Mesenchymal stem cell (in vitro differentiated cells and primary cell): ENCODE data around the gene MYCL.

ENCODE experiments used
- DNase-seq: peaks from one replicate; pipeline ENCODE4 v3.0.0-alpha.2; 2013
- H2AFZ ChIP-seq: one replicate; pipeline ENCODE4 v1.6.1; 2013; ENCODE audit warnings: low read depth, mild to moderate bottlenecking, control low read depth, inconsistent platforms, low read length, moderate library complexity
- H2AK5ac ChIP-seq: 2 replicates; pipeline ENCODE4 v1.6.1; 2013; ENCODE audit warnings: low read length, moderate library complexity, mild to moderate bottlenecking, inconsistent platforms; ENCODE audit not compliant: severe bottlenecking
- H2BK120ac ChIP-seq: one replicate; pipeline ENCODE4 v1.6.1; 2013; ENCODE audit warnings: low read depth, mild to moderate bottlenecking, inconsistent platforms, low read length, moderate library complexity
- H2BK12ac ChIP-seq, 2 experiments: one replicate each; pipeline ENCODE4 v1.6.1; 2013; ENCODE audit warnings: inconsistent platforms in 2 of 2, low read length in 2 of 2, mild to moderate bottlenecking in 2 of 2, moderate library complexity in 2 of 2, control low read depth in 1 of 2
- H2BK15ac ChIP-seq: one replicate; pipeline ENCODE4 v1.6.1; 2013; ENCODE audit warnings: mild to moderate bottlenecking, low read depth, inconsistent platforms; ENCODE audit not compliant: poor library complexity, severe bottlenecking
- H2BK5ac ChIP-seq: 2 replicates; pipeline ENCODE4 v1.6.1; 2013; ENCODE audit warnings: low read depth, mild to moderate bottlenecking, low read length, control low read depth, inconsistent platforms; ENCODE audit not compliant: poor library complexity, severe bottlenecking
- H3K14ac ChIP-seq, 2 experiments: one replicate each; pipeline ENCODE4 v1.6.1; 2013; ENCODE audit warnings: inconsistent platforms in 2 of 2, low read length in 2 of 2, control low read depth in 1 of 2, mild to moderate bottlenecking in 1 of 2, moderate library complexity in 1 of 2
- H3K18ac ChIP-seq, 2 experiments: one replicate each; pipeline ENCODE4 v1.6.1; 2013; ENCODE audit warnings: inconsistent platforms in 2 of 2, low read length in 2 of 2, control low read depth in 1 of 2, low read depth in 1 of 2, mild to moderate bottlenecking in 1 of 2
- H3K23ac ChIP-seq, 2 experiments: one replicate each; pipeline ENCODE4 v1.6.1; 2013; ENCODE audit warnings: inconsistent platforms in 2 of 2, low read length in 2 of 2, mild to moderate bottlenecking in 2 of 2, moderate library complexity in 2 of 2, control low read depth in 1 of 2
- H3K27ac ChIP-seq: 2 replicates; pipeline ENCODE4 v1.5.1; 2013; ENCODE audit warnings: mild to moderate bottlenecking, moderate library complexity, low read length, control low read depth, inconsistent platforms; ENCODE audit not compliant: poor library complexity, severe bottlenecking
- H3K27me3 ChIP-seq, 2 experiments: 2 replicates each; pipeline versions ENCODE4 v1.6.1 to v1.7.0; 2013; ENCODE audit warnings: low read length in 2 of 2, mild to moderate bottlenecking in 2 of 2, moderate library complexity in 2 of 2, control low read depth in 1 of 2, inconsistent platforms in 1 of 2; ENCODE audit not compliant: control insufficient read depth in 1 of 2, insufficient read depth in 1 of 2
- H3K36me3 ChIP-seq, 2 experiments: 2 replicates each; pipeline versions ENCODE4 v1.6.1 to v1.7.0; 2013; ENCODE audit warnings: low read length in 2 of 2, control low read depth in 1 of 2, inconsistent platforms in 1 of 2, low read depth in 1 of 2, mild to moderate bottlenecking in 1 of 2; ENCODE audit not compliant: insufficient read depth in 2 of 2, control insufficient read depth in 1 of 2
- H3K4ac ChIP-seq, 2 experiments: one replicate each; pipeline ENCODE4 v1.6.1; 2013; ENCODE audit warnings: inconsistent platforms in 2 of 2, low read length in 2 of 2, mild to moderate bottlenecking in 2 of 2, moderate library complexity in 2 of 2, control low read depth in 1 of 2, low read depth in 1 of 2
- H3K4me1 ChIP-seq: 2 replicates; pipeline ENCODE4 v1.6.1; 2013; ENCODE audit warnings: low read depth, low read length, control low read depth; ENCODE audit not compliant: control insufficient read depth, insufficient read depth
- H3K4me2 ChIP-seq: 2 replicates; pipeline ENCODE4 v1.6.1; 2013; ENCODE audit warnings: low read length, mild to moderate bottlenecking, inconsistent platforms; ENCODE audit not compliant: poor library complexity, severe bottlenecking
- H3K4me3 ChIP-seq, 2 experiments: 2 replicates each; pipeline versions ENCODE4 v1.5.1 to v1.7.0; 2013; ENCODE audit warnings: low read length in 2 of 2, mild to moderate bottlenecking in 2 of 2, control low read depth in 1 of 2, low read depth in 1 of 2; ENCODE audit not compliant: insufficient read depth in 1 of 2
- H3K79me1 ChIP-seq: replicated peaks from 2 replicates; pipeline ENCODE4 v1.6.1; 2013; ENCODE audit warnings: mild to moderate bottlenecking, control low read depth, low read length, inconsistent platforms; ENCODE audit not compliant: poor library complexity, severe bottlenecking
- H3K9ac ChIP-seq: 2 replicates; pipeline ENCODE4 v1.7.0; 2013; ENCODE audit warnings: mild to moderate bottlenecking, low read length, moderate library complexity
- H3K9me3 ChIP-seq: 2 replicates; pipeline ENCODE4 v1.7.0; 2013; ENCODE audit warnings: mild to moderate bottlenecking, low read length; ENCODE audit not compliant: control insufficient read depth
- H4K8ac ChIP-seq: one replicate; pipeline ENCODE4 v1.6.1; 2013; ENCODE audit warnings: inconsistent platforms, mild to moderate bottlenecking, low read length, moderate library complexity
- H4K91ac ChIP-seq: one replicate; pipeline ENCODE4 v1.6.1; 2013; ENCODE audit warnings: mild to moderate bottlenecking, low read length, inconsistent platforms
- WGBS: methylation state at CpG from one replicate; pipeline ENCODE4 v1.1.7; 2013; ENCODE audit warnings: mixed read lengths; 5-methylcytosine and 5-hydroxymethylcytosine counted together

The MYCL gene

GRCh38 chr1:39907528-39908453 is 6.1 kb upstream of the MYCL start:
- no peak overlapping the region for H4K8ac ChIP-seq
- H3K4ac ChIP-seq, result no peak overlapping the region
- H3K4me1 ChIP-seq, result no peaks in the 10 kb centered on the region
- H2BK12ac ChIP-seq, result no peak overlapping the region
- WGBS, result 93% methylated on average over 3 of the region's 3 CpGs
- no peak overlapping the region for H2BK120ac ChIP-seq
- no peak overlapping the region for H3K14ac ChIP-seq
- peaks cover 11% of the 10 kb centered on the region for H3K9me3 ChIP-seq
- H3K27me3 ChIP-seq, result peaks cover 28 to 34% of the 10 kb centered on the region in 2 experiments
- H2AFZ ChIP-seq, result no peak overlapping the region
- no peak overlapping the region for H3K9ac ChIP-seq
- no peak overlapping the region for H4K91ac ChIP-seq
- no peak overlapping the region for H3K27ac ChIP-seq
- no peaks in the 10 kb centered on the region for H3K79me1 ChIP-seq
- H3K4me2 ChIP-seq, result no peak overlapping the region
- DNase-seq, result no peak
- H3K18ac ChIP-seq, result no peak overlapping the region
- H2AK5ac ChIP-seq, result no peak overlapping the region
- H3K36me3 ChIP-seq, result no peaks in the 10 kb centered on the region
- no peak overlapping the region for H2BK15ac ChIP-seq
- H3K23ac ChIP-seq, result no peak overlapping the region
- no peak overlapping the region for H3K4me3 ChIP-seq
- H2BK5ac ChIP-seq, result no peak overlapping the region

DNA sequence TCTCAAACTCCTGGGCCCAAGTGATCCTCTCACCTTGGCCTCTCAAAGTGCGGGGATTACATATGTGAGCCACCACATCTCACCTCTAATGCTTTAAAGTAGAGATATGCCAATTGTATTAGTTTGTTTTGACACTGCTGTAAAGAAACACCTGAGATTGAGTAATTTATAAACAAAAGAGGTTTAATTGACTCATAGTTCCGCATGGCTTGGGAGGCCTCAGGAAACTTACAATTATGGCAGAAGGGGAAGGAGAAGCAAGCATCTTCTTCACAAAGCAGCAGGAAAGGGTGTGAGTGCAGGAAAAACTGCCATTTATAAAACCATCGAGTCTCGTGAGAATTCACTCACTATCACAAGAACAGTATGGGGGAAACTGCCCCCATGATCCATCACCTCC is 3.5 kb upstream of the MYCL start:
- H3K27ac ChIP-seq, result no peak overlapping the region
- H2BK120ac ChIP-seq, result no peak overlapping the region
- peaks cover 41% of the 10 kb centered on the region in 2 experiments for H3K27me3 ChIP-seq
- H3K23ac ChIP-seq, result no peak overlapping the region
- no peak overlapping the region for H3K14ac ChIP-seq
- WGBS, result 92% methylated on average over 3 of the region's 4 CpGs
- no peak overlapping the region for H3K4ac ChIP-seq
- H3K9me3 ChIP-seq, result peaks cover 11% of the 10 kb centered on the region
- H4K91ac ChIP-seq, result no peak overlapping the region
- no peak for DNase-seq
- H2BK15ac ChIP-seq, result no peak overlapping the region
- no peak overlapping the region for H2BK5ac ChIP-seq
- no peak overlapping the region for H2AFZ ChIP-seq
- H3K4me1 ChIP-seq, result peaks cover 18% of the 10 kb centered on the region
- H3K4me3 ChIP-seq, result no peak overlapping the region
- H3K4me2 ChIP-seq, result no peak overlapping the region
- H3K18ac ChIP-seq, result no peak overlapping the region
- H2AK5ac ChIP-seq, result no peak overlapping the region
- H4K8ac ChIP-seq, result no peak overlapping the region
- no peaks in the 10 kb centered on the region for H3K79me1 ChIP-seq
- peaks cover 0 to 5% of the 10 kb centered on the region in 2 experiments for H3K36me3 ChIP-seq
- no peak overlapping the region for H3K9ac ChIP-seq
- no peak overlapping the region for H2BK12ac ChIP-seq

DNA sequence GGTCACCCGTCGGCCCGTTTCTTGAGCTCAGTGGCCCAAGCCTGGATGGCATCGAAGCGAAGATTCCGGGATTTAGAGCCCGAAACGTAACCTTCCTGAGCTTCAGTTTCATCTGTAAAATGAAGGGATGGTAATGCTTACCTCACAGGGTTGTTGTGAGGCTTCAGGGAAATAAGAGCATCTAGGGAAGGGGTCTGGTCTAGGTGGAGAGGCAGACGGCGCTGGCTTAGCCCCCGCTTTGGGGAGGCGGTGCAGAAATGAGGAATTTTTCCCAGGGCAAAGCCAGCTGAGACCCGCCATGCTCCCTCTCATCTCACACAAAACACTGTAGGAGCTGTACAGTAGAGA is 717 bp upstream of the MYCL start:
- no peak overlapping the region for H3K14ac ChIP-seq
- H3K4me3 ChIP-seq, result peak overlapping the region; percentile 67 to 81
- H3K9me3 ChIP-seq, result no peaks in the 10 kb centered on the region
- H3K4me1 ChIP-seq, result peaks cover 18% of the 10 kb centered on the region
- no peak overlapping the region for H2BK12ac ChIP-seq
- no peak overlapping the region for H3K18ac ChIP-seq
- H3K36me3 ChIP-seq, result peaks cover 0 to 5% of the 10 kb centered on the region in 2 experiments
- no peak overlapping the region for H2AFZ ChIP-seq
- WGBS, result 20% methylated on average over 10 of the region's 13 CpGs
- H3K27ac ChIP-seq, result no peak overlapping the region
- H3K79me1 ChIP-seq, result no peaks in the 10 kb centered on the region
- H2BK5ac ChIP-seq, result no peak overlapping the region
- DNase-seq, result no peak
- H2BK15ac ChIP-seq, result no peak overlapping the region
- no peak overlapping the region for H4K91ac ChIP-seq
- peaks cover 66 to 67% of the 10 kb centered on the region in 2 experiments for H3K27me3 ChIP-seq
- peak overlapping the region; percentile 29 for H3K9ac ChIP-seq
- H3K4me2 ChIP-seq, result peak overlapping the region; percentile 99
- H2BK120ac ChIP-seq, result no peak overlapping the region
- H4K8ac ChIP-seq, result no peak overlapping the region
- no peak overlapping the region for H3K4ac ChIP-seq
- no peak overlapping the region for H2AK5ac ChIP-seq
- no peak overlapping the region for H3K23ac ChIP-seq

DNA sequence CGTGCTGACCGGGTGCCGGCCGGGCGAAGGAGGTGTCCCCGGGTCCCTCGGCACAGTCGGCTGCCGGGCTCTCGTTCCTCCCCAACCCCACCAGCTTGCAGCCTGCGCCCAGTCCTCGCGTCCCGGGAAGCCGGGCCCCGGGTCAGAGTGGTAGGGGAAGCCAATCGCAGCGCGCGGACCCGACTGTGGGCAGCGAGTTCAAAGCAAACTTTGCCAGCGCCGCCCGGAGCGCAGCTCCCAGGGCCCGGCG is 328 bp downstream of the MYCL start:
- H3K9me3 ChIP-seq, result no peaks in the 10 kb centered on the region
- H3K27ac ChIP-seq, result no peak overlapping the region
- H4K8ac ChIP-seq, result no peak overlapping the region
- H2BK5ac ChIP-seq, result no peak overlapping the region
- H3K79me1 ChIP-seq, result no peaks in the 10 kb centered on the region
- H3K14ac ChIP-seq, result no peak overlapping the region
- no peak overlapping the region for H4K91ac ChIP-seq
- H3K9ac ChIP-seq, result peak overlapping the region; percentile 60
- no peak overlapping the region for H2BK15ac ChIP-seq
- H2AK5ac ChIP-seq, result no peak overlapping the region
- peak overlapping the region; percentile 67 to 81 for H3K4me3 ChIP-seq
- no peak overlapping the region for H3K18ac ChIP-seq
- H3K4me1 ChIP-seq, result peaks cover 20% of the 10 kb centered on the region
- H2AFZ ChIP-seq, result peak overlapping the region; percentile 46
- DNase-seq, result no peak
- WGBS, result 1% methylated on average over 18 of the region's 28 CpGs
- H3K4me2 ChIP-seq, result peak overlapping the region; percentile 99
- no peak overlapping the region for H2BK12ac ChIP-seq
- peaks cover 66 to 77% of the 10 kb centered on the region in 2 experiments for H3K27me3 ChIP-seq
- H3K4ac ChIP-seq, result no peak overlapping the region
- H2BK120ac ChIP-seq, result no peak overlapping the region
- no peak overlapping the region for H3K23ac ChIP-seq
- H3K36me3 ChIP-seq, result peaks cover 0 to 5% of the 10 kb centered on the region in 2 experiments
